HG03280 (cell line): ENCODE results near the gene TMEM31.
"Not testable (repeated sequence)": the region's sequence is repeated elsewhere in the genome, so short reads cannot be mapped to it uniquely, and the experiment has no call there.

Experiments
- ATAC-seq: cut with Tn5 transposase; IDR thresholded peaks from one replicate; pipeline ENCODE4 v1.9.1; 2021; ENCODE audit warnings: mild to moderate bottlenecking, moderate library complexity; ENCODE audit not compliant: unreplicated experiment

TMEM31 gene

DNA sequence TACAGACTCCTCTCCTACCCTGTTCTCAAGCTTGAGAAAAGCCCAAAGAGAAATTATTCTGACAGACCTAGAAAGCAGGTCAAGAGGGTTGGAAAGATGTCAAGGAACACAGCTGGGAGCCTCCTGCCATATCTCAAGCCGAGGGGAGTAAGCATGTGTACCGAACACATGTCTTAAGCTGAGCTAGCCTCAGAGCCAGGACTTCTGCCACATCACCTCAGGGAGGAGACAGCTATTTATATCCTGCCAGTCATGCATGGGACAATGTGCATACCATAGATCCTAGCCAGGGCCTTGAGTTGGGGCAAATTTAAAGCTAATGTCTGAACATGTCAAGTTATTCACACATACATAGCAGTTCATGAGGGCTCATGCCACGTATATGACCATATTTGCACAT lies 11.8 kb downstream of the TMEM31 start:
- ATAC-seq, result no peak

DNA sequence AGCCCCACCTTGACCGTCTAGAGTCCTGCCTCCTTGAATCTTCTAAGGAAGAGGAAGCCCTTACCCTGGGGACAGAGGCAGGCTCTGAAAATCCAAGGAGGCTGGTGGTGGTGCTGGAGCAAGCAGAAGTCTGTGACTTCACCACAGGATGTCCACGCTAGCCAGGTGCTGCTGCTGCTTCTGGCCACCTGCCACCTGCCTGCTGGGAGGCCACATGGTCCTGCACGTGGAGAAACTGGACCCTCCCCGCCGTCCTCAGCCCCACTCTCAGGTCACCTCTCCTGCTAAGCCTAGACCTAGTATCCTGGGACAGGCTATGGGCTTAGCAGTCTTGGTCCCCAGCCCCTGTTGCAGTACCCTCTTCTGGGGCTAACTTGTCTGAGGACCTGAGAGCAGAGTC lies 15.8 kb downstream of the TMEM31 start:
- ATAC-seq, result no peak

DNA sequence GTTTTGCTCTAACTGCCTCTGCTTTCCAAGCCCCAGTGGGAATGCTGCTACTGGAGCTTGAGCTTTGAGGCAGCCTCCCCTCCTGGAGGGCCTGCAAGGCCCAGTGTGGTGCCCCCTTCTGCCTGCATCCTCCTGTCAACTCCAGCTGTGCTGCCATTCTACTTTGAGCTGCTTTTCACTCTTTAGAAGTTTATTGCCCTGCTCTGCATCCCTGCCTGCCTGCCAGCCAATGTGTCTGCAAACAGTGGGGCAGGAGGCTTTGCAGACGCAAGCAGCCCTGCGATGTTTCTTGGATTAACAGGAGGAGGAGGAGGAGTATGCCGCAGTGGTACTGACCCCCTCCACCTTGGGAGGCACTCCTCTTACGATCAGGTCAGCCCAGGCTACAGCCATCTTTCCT lies 16.4 kb downstream of the TMEM31 start:
- no peak for ATAC-seq

DNA sequence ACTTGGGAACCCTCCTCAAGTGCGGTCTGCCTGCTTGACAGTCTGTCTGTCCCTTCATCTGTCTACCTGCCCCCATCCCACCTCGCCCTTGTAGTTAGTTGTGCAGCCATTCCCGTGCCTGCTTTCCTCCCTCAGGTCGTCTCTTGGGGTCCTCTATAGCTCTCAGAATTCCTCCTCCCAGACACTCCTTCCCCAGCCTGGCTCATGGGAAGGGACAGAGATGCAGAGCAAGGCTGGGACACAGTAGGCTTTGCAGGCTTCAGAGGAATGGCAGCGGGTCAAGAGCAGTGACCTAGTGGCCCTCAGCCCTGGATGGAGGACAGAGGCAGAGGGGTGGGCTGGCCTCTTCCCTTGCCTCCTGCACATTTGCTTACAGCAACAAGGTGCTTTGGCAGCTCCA lies 18.3 kb downstream of the TMEM31 start:
- ATAC-seq, result no peak

DNA sequence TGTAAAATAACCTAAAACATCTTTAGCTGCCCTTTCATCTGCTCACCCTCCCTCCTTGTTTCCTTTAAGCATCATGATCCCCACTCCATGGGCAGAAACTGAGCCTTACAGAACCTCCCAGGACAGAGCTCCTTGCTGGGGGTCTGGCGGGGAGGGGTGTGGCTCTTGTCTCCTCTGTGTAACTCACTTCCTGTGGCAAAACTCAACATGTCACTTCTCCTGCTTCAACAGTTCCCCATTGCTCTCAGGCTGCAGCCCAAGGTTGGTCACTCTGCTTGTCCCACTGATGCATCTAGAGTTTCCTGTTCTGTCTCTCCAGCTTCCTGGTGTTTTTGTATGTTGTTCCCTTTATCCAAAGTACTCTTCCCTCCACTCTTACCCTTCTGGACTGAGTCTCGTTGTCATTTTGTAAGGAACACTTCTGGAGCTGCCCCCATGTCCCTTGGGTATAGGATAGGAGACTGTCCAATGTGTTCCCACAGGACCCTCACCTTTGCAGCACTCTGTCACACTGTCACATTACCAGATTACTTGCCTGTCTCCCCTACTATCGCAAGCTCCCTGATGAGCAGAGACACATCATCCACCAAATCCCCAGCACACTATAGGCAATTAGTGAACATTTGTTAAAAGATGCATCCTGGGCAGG lies 19.6 kb downstream of the TMEM31 start:
- no peak for ATAC-seq

DNA sequence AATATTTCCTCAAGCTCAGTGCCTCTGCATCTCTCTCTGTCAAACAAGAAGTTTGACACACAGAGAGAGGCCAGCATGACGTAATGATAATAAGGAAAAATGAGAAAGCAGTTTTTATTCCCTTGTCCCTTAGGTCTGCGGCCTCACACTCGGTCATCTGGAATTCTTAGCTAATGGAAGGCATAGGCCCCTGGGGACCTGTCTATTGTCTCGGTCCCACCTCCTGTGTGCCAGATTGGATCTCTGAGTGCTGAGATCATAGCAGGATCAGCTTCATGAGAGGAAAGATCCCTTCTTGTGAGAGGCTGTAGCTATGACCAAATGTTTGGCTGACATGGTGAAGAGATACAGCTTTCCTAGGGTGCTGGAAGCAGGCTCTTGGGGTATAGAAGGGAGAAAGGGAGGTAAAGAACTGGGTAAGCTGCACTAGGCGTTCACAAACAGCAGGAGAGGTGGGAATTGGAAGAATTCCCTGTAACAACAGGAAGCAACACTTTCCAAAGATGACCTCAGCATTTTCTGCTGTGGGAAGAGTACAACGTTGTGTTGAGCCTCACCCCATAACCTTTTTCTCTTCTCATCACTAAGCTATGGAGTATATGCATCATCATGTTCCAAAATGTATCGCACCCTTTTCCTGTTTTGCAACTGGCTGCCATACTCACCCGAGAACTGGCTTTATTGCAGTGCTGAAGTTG lies 20.2 kb downstream of the TMEM31 start:
- ATAC-seq, result no peak

DNA sequence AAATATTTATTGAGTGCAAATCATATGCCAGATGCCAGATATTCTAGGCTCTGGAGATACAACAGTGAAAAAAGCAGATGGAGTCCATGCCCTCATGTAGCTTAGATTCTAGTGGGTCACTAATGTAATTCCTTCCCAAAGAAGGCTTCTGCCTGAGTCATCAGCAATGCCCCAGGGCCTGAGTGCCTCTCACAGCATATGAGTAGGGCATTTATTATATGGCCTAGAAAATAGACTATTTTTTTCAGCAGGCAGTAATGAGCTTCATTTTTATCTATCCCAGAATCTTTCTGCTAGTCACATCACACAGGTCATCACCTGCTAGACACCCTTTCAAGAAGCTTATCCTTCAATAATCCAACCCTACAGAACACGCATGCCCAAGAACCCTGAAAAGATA lies 22.3 kb downstream of the TMEM31 start:
- ATAC-seq, result no peak

DNA sequence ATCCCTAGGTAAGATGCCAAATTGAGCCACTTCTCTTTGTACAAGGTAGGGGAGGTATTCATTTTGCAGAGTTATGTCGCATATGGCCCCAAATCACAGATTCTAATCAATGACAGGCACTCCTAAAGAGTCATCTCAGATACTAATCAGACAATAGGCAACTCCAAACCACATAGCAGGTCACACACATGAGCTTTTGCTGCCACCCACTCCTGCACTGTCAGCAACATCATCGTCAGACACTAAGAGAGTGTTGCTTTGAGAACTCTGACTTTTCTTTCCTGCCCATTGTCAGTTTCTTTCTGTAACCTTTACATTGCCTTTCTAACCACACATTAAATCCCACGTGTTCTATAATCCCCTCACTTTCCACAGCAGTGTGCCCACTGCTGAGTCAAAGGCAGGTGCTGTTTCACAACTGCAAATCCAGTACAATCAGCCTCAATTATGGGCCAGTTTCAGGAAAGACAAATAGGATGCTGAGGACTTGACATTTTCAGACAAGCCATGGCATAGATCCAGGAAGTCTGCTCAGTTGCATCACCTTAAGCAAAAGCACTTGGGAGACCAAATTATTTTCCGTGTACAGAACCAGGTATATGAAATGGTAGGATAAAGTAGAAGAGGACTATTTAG lies 23.5 kb downstream of the TMEM31 start:
- ATAC-seq, result no peak

DNA sequence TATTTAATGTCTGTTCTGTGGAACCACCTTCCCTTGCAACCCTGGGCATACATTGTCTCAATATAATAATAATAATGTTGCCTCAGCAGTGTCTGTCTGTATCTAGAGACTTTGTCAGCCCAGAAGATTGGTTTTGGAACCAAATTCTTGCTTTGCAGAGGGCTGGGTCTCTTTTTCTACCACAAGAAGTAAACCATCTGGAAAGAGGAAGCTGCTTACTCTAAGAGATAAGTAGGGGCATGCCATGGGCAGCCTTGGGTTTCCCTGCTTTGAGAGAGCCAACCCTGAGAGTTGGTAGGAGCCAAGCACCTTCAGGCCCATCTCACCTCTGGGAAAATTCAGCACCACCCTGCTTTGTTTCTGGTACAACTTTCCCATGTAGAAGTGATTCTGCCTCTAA lies 27.0 kb downstream of the TMEM31 start:
- no peak for ATAC-seq

DNA sequence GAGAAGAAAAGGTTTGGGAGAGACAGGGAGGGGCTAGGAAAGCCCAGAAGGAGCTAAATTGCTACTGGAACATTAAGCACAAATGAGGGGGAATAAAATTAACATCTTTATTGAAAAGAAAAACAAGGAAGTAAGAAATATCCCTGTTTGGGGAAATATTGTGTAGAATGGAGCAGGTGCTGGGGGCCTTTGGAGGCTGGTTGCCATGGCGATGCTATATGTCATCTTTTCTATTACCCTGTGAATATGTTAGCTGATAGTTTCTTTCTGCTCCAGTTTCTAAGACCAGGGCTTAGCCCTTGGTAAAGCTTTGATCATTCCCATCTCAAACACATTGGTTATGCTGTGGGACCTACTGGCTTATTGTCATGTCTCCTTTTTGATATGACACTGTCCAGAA lies 28.7 kb downstream of the TMEM31 start:
- no peak for ATAC-seq

DNA sequence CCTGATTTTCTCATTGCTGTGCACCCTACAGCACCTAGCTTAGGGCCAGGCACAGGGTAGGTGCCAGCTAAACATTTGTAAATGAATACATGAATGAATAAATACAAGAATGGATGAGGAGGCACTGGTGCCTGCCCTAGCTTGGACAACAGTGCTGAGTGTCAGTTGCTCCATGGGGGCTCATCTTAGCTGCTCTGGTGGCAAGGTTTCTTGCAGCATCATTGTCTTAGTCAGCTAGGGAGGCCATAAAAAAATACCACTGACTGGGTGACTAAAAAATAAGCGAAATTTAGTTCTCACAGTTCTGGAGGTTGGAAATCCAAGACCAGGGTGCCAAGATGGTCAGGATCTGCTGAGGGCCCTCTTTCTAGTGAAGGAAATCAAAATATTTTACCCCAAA lies 31.2 kb downstream of the TMEM31 start:
- ATAC-seq, result no peak

DNA sequence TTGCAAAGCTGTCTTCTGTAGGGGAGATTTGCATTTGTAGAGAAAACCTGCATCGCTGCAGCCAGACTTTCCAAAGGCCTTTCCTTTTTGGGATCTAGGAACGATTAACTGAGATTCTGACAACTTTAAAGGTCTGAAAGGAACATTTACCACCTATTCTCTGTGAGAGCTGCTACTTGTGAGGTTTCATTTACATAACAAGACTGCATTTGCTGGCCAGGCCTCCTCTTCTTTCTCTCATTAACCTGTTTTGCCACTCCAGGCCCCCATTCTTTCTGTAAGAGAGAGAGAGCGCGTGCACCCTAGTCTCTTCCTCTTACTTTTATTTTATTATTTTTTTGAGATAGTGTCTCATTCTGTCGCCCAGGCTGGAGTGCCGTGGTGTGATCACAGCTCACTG lies 31.6 kb downstream of the TMEM31 start:
- ATAC-seq, result no peak

DNA sequence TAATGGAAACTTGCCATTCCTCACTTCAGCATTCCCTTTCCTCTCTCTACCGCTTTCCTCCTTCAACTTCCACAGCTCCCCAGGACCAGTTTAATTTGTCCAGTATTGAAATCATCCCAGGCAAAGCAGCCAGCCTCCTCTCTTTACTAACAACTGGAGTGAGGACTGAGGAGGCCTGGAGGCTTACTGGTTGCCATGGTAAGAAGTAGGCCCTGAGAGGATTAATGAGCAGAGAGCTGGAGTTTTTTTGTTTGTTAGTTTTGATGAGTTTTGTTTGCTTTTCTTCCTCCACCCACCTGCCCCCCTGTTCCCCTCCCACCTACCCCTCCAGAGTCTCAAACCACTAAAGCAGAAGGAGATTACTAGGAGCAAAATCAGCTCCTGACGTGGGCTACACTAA lies 36.5 kb downstream of the TMEM31 start:
- no peak for ATAC-seq

DNA sequence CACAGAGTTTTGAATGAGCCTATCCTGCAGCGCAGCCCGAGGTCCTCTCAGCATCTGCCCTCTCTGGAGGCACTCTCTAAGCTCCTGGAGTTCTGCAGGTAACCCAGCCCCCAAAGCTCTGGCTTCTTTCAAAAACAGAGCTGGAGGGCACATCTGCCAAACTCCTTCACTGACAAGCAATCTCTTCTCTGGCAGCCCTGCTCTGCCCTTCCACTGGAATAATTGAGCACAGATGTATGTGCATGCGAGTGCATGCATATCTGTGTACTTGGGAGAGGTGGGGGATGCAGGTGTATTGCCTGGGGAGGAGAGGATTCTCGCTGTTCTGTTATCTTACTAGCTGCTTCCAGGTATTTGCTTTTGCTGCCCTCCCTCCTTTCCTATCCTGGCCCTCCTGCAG lies 43.7 kb downstream of the TMEM31 start:
- ATAC-seq, result no peak

DNA sequence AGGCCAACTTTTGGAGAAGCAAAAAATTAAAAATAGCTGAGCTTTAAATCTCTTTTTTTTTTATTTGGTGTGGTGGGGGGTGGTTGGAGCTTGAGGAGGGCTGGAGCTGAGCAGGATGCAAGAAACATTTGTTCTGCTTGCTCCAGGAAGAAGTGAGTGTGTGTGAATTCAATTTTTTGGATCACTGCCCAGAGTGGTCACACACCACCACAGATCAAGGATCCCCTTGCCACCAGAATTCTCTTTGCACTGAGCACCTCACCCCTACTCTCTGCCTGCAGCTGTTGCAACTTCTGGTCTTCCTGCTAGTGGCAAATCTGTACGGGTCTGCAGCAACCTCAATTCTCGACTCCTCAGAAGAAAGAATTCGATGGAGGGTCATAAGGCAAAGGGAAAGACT lies 46.0 kb downstream of the TMEM31 start:
- no peak for ATAC-seq

DNA sequence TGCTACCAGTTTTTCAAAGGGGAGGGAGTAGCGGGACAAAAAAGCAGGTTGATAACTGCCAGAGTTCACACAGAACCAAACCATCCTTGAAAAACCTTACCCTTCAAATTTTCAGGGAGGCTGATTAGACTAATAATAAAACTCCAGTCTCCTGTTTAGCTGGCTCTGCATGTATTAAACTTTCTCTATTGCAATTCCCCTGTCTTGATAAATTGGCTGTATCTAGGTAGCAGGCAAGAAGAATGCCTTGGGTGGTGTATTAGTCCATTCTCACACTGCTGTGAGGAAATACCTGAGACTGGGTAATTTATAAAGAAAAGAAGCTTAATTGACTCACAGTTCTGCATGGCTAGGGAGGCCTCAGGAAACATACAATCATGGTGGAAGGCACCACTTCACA lies 47.8 kb downstream of the TMEM31 start:
- no peak for ATAC-seq

DNA sequence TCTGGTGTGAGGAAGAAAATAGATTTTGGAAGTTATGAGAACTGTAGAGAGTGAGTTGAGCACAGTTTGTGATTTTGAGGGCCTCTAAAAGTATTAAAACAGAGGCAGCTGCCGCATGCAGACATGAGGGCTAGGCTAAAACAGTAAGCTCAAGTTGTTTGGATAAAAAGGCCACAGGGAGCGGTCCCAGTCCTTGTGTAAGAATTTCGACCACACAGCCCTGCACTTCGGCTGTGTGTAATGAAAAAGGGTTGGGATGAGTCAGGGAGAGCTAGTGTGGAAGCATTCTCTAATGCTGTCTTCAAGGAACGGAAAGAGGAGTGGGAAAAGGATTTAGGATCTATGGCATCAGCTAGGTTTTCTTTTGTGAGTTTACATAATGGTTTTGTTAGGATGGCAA lies 52.8 kb downstream of the TMEM31 start:
- not testable (repeated sequence) for ATAC-seq
